ENCODE results near the gene THTPA.

THTPA gene

GRCh38 chr14:23540141-23540469 lies 16.0 kb upstream of the THTPA start:
- no peaks in the 10 kb centered on the region for H3K9me3 Mint-ChIP-seq
- peaks cover 4% of the 10 kb centered on the region for H3K4me1 Mint-ChIP-seq
- peaks cover 6% of the 10 kb centered on the region for H3K36me3 Mint-ChIP-seq
- H3K4me3 Mint-ChIP-seq, result no peak overlapping the region
- H3K27me3 Mint-ChIP-seq, result no peaks in the 10 kb centered on the region
- ATAC-seq, result no peak
- H3K27ac Mint-ChIP-seq, result no peak overlapping the region

GRCh38 chr14:23542261-23542660 lies 13.8 kb upstream of the THTPA start:
- H3K36me3 Mint-ChIP-seq, result peaks cover 7% of the 10 kb centered on the region
- H3K4me1 Mint-ChIP-seq, result peaks cover 4% of the 10 kb centered on the region
- H3K9me3 Mint-ChIP-seq, result no peaks in the 10 kb centered on the region
- no peak for ATAC-seq
- no peaks in the 10 kb centered on the region for H3K27me3 Mint-ChIP-seq
- H3K4me3 Mint-ChIP-seq, result no peak overlapping the region
- no peak overlapping the region for H3K27ac Mint-ChIP-seq

- peaks cover 7% of the 10 kb centered on the region for H3K36me3 Mint-ChIP-seq
These were observed 12.7 kb upstream of the THTPA start for GRCh38 chr14:23543403-23543802.

GRCh38 chr14:23544511-23545447 lies 11.3 kb upstream of the THTPA start:
- Mint-ChIP-seq H3K9me3 (no peaks in the 10 kb centered on the region), H3K27me3 (no peaks in the 10 kb centered on the region), H3K36me3 (peaks cover 7% of the 10 kb centered on the region), H3K4me3 (no peak overlapping the region), H3K27ac (no peak overlapping the region), H3K4me1 (no peaks in the 10 kb centered on the region)
- ATAC-seq, result no peak

More at GRCh38 chr14:23543403-23543802, 12.7 kb upstream of the THTPA start:
- Mint-ChIP-seq H3K4me3 (no peak overlapping the region), H3K9me3 (no peaks in the 10 kb centered on the region), H3K27me3 (no peaks in the 10 kb centered on the region), H3K4me1 (peaks cover 4% of the 10 kb centered on the region), H3K27ac (no peak overlapping the region)
- ATAC-seq, result no peak

- no peak overlapping the region for H3K27ac Mint-ChIP-seq
- no peaks in the 10 kb centered on the region for H3K9me3 Mint-ChIP-seq
- no peak overlapping the region for H3K4me3 Mint-ChIP-seq
- H3K36me3 Mint-ChIP-seq, result peaks cover 7% of the 10 kb centered on the region
- H3K4me1 Mint-ChIP-seq, result no peaks in the 10 kb centered on the region
- H3K27me3 Mint-ChIP-seq, result no peaks in the 10 kb centered on the region
- no peak for ATAC-seq
These were observed 10.2 kb upstream of the THTPA start for GRCh38 chr14:23545740-23546365.

DNA sequence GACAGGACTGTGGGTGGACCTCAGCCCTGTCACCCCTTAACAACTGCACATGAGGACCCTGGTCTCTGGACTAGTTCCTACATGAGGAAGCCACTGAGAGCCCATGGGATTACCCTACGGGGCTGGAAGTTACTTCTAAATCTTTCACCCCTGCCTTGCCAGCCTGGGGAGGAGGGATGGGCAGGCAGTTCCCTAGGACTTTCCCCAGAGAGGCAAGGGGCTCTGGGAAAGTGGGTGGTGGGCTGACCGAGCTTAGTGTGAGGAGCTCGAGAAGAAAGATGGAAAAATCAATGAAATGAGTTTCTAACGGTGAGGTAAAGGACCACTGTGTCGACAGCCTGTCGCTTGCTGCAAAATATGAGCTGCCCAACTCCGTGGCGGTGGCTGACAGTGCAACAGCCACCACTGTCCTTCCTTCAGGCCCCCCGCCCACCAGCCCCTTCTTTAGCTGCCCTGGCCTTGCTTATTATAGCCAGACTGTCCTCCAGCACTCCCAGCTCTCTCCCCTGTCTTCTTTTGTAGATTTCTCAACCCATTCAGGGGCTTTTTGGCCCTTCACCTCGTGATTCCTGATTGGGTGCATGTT lies 9.5 kb upstream of the THTPA start:
- Mint-ChIP-seq H3K4me3 (no peak overlapping the region), H3K36me3 (peaks cover 7% of the 10 kb centered on the region), H3K27ac (no peak overlapping the region), H3K4me1 (no peaks in the 10 kb centered on the region), H3K9me3 (no peaks in the 10 kb centered on the region), H3K27me3 (no peaks in the 10 kb centered on the region)
- no peak for ATAC-seq

- H3K27ac Mint-ChIP-seq, result no peak overlapping the region
- H3K4me3 Mint-ChIP-seq, result no peak overlapping the region
- H3K9me3 Mint-ChIP-seq, result no peaks in the 10 kb centered on the region
- peaks cover 7% of the 10 kb centered on the region for H3K4me1 Mint-ChIP-seq
- no peaks in the 10 kb centered on the region for H3K27me3 Mint-ChIP-seq
- H3K36me3 Mint-ChIP-seq, result peaks cover 7% of the 10 kb centered on the region
- ATAC-seq, result no peak
These were observed 8.1 kb upstream of the THTPA start for GRCh38 chr14:23547924-23548323.

- H3K27ac Mint-ChIP-seq, result no peak overlapping the region
These were observed 7.4 kb upstream of the THTPA start for GRCh38 chr14:23548351-23549318.

GRCh38 chr14:23550131-23550811 lies 5.8 kb upstream of the THTPA start:
- Mint-ChIP-seq H3K36me3 (no peaks in the 10 kb centered on the region), H3K4me3 (no peak overlapping the region), H3K27me3 (no peaks in the 10 kb centered on the region), H3K27ac (no peak overlapping the region), H3K4me1 (peaks cover 7% of the 10 kb centered on the region), H3K9me3 (no peaks in the 10 kb centered on the region)
- no peak for ATAC-seq

More at GRCh38 chr14:23548351-23549318, 7.4 kb upstream of the THTPA start:
- ATAC-seq, result no peak
- H3K4me3 Mint-ChIP-seq, result no peak overlapping the region
- H3K9me3 Mint-ChIP-seq, result no peaks in the 10 kb centered on the region
- H3K27me3 Mint-ChIP-seq, result no peaks in the 10 kb centered on the region
- peaks cover 7% of the 10 kb centered on the region for H3K4me1 Mint-ChIP-seq
- peaks cover 7% of the 10 kb centered on the region for H3K36me3 Mint-ChIP-seq

- H3K27ac Mint-ChIP-seq, result no peak overlapping the region
- ATAC-seq, result no peak
- H3K36me3 Mint-ChIP-seq, result no peaks in the 10 kb centered on the region
- no peaks in the 10 kb centered on the region for H3K9me3 Mint-ChIP-seq
- H3K4me1 Mint-ChIP-seq, result peaks cover 7% of the 10 kb centered on the region
- no peak overlapping the region for H3K4me3 Mint-ChIP-seq
- no peaks in the 10 kb centered on the region for H3K27me3 Mint-ChIP-seq
These were observed 5.2 kb upstream of the THTPA start for GRCh38 chr14:23550812-23551265.

DNA sequence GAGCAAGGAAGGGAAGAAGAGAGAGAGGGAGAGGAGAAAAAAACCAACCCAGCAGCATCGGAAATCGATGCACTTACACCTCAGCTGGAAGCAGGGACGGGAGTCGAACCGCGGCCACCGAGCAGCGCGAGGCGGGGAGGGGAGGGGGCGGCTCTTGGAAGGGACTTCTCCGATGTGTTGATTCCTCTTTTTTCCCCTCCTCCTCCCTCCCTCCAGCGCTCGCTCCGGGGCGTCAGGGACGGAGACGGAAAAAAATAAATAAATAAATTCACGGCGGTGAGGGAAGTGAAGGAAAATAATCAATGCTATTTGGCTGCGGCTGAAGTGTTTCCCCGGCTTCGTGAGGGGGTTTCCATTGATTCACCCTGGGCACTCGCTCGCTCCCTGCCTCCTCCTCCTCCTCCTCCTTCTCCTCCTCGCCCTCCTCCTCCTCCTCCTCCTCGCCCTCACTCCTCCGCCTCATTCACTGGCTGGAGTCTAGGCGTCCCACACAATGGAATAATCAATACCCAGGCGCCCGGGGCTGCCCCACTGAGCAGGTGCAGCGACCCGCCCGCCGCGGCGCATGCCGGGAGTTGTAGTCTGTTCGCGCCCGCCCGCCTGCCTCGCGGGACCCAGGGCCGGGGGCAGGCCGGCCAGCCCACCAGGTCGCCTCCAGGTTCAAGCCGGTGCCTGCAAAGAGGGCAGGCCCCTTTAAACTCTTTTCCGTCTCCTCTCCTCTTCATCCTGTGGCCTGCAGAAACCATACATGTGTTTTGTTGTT lies 4.6 kb upstream of the THTPA start, which contains the start of gene ZFHX2:
Gene ZFHX2 (minus strand): TSS at position 500 of the 763 bp plus-strand sequence. CDS start 16,440 bp downstream, outside the sequence.
- peak; percentile 81 for ATAC-seq
- Mint-ChIP-seq H3K27ac (no peak within 1 kb of the TSS), H3K4me3 (no peak within 1 kb of the TSS), H3K36me3 (no peaks in the 10 kb centered on the region), H3K4me1 (peaks cover 13% of the 10 kb centered on the region), H3K9me3 (no peaks in the 10 kb centered on the region), H3K27me3 (no peaks in the 10 kb centered on the region)

GRCh38 chr14:23555533-23555881 lies 564 bp upstream of the THTPA start:
- no peak for ATAC-seq
- Mint-ChIP-seq H3K27ac (peak overlapping the region; percentile 98), H3K27me3 (no peaks in the 10 kb centered on the region), H3K36me3 (peaks cover 6% of the 10 kb centered on the region), H3K9me3 (no peaks in the 10 kb centered on the region), H3K4me3 (peak overlapping the region; percentile 92), H3K4me1 (peaks cover 49% of the 10 kb centered on the region)

- H3K4me1 Mint-ChIP-seq, result peaks cover 52% of the 10 kb centered on the region
- peak overlapping the region; percentile 92 for H3K4me3 Mint-ChIP-seq
- H3K36me3 Mint-ChIP-seq, result peaks cover 19% of the 10 kb centered on the region
These were observed 799 bp downstream of the THTPA start for GRCh38 chr14:23556700-23557440.

More at GRCh38 chr14:23556700-23557440, 799 bp downstream of the THTPA start:
- Mint-ChIP-seq H3K27ac (peak overlapping the region; percentile 98), H3K27me3 (no peaks in the 10 kb centered on the region), H3K9me3 (no peaks in the 10 kb centered on the region)
- peak; percentile 2 for ATAC-seq
